Transverse colon (tissue), 4 donors: Measurements from ENCODE around the gene GSX1. TPM values are rescaled to one million over a fixed set of nuclear protein-coding genes. Genes with fewer than 3 reads are reported as not detected.

Experiments
- DNase-seq: peaks from one replicate; pipeline ENCODE4 v3.0.0-alpha.2; 2019
- H3K27ac ChIP-seq, 4 donors: fragments of 200-600 bp; sonication (generic); 2 replicates each; pipeline ENCODE4 v1.5.1; 2016 to 2018; ENCODE audit warnings: inconsistent platforms in 4 of 4
- H3K27me3 ChIP-seq: fragments of 200-600 bp; sonication (generic); 2 replicates; pipeline ENCODE4 v1.5.1; 2017; ENCODE audit warnings: inconsistent platforms
- H3K36me3 ChIP-seq, 4 donors: fragments of 200-600 bp; sonication (generic); 2 replicates each; pipeline ENCODE4 v1.5.1; 2017 to 2019; ENCODE audit warnings: inconsistent platforms in 4 of 4
- H3K4me1 ChIP-seq, 4 donors: fragments of 200-600 bp; sonication (generic); 2 replicates each; pipeline ENCODE4 v1.5.1; 2017 to 2020; ENCODE audit warnings: inconsistent platforms in 4 of 4
- H3K4me3 ChIP-seq, 4 donors: fragments of 200-600 bp; sonication (generic); 1 replicate in 1 of 4; 2 replicates in 3 of 4; pipeline versions ENCODE4 v1.5.1 to v1.6.1; 2017 to 2019; ENCODE audit warnings: inconsistent platforms in 4 of 4
- H3K9me3 ChIP-seq, 2 donors: fragments of 200-600 bp; sonication (generic); 2 replicates each; pipeline ENCODE4 v1.5.1; 2017 to 2019; ENCODE audit warnings: inconsistent platforms in 2 of 2
- CTCF ChIP-seq, 5 experiments: fragments of 200-600 bp in 3 of 5; fragments of 450-650 bp in 2 of 5; sonication (generic) in 3 of 5; IDR thresholded peaks; 1 replicate in 2 of 5; 2 replicates in 3 of 5; pipeline ENCODE4 v1.5.1; 2016 to 2017; ENCODE audit warnings: antibody characterized with exemption in 5 of 5, inconsistent platforms in 3 of 5, mild to moderate bottlenecking in 2 of 5, moderate library complexity in 1 of 5
- EP300 ChIP-seq: sonication (generic); formaldehyde crosslinking; IDR thresholded peaks from one replicate; pipeline ENCODE4 v1.6.1; 2017; ENCODE audit warnings: antibody characterized with exemption, low read depth
- POLR2A ChIP-seq: fragments of 450-650 bp; IDR thresholded peaks from one replicate; pipeline ENCODE4 v1.6.1; 2016; ENCODE audit warnings: antibody characterized with exemption, mild to moderate bottlenecking, moderate library complexity
- POLR2AphosphoS5 ChIP-seq, 3 donors: sonication (generic); formaldehyde crosslinking; IDR thresholded peaks; one replicate each; pipeline ENCODE4 v1.6.1; 2016; ENCODE audit warnings: antibody characterized with exemption in 3 of 3
- WGBS, 2 donors: methylation state at CpG; one replicate each; pipeline ENCODE4 v1.1.5; 2018; ENCODE audit warnings: low coverage in 1 of 2; 5-methylcytosine and 5-hydroxymethylcytosine counted together
- in situ Hi-C, 4 donors: fragments of 200-750 bp; cut with MboI; loops; one replicate each; pipeline versions ENCODE4 v1.15.0 to v1.15.1; 2017; ENCODE audit warnings: low sequenced_read_pairs in 3 of 4, low pct_ligation_motif_present in 1 of 4, low pct_unique_long_range_greater_than_20kb in 1 of 4
- intact Hi-C: fragments of 100-400 bp; cut with DNase I; formaldehyde crosslinking; loops from one replicate; pipeline ENCODE4 v1.15.1; 2023; ENCODE audit warnings: low total_unique reads
- total RNA-seq, 4 donors: library from RNA; depleted of rRNA; stranded (reverse); fragments of >200 nt; gene quantifications; one replicate each; pipeline ENCODE4 v1.1.0, GENCODE V29; 2016

Gene GSX1
- total RNA-seq, 4 donors from 2014 or later, result not detected

GRCh38 chr13:27797228-27797624, 4.9 kb downstream of the GSX1 start:
- Histone ChIP-seq H3K4me3 (no peak overlapping the region), H3K27ac (no peak overlapping the region), H3K9me3 (no peaks in the 10 kb centered on the region), H3K36me3 (no peaks in the 10 kb centered on the region), H3K27me3 (peaks cover 98% of the 10 kb centered on the region), H3K4me1 (peaks cover 0 to 7% (median 7%) of the 10 kb centered on the region in 4 donors)
- in situ Hi-C loops (no loop called here), intact Hi-C loops (no loop called here)
- DNase-seq, result no peak
- 12% methylated on average over 23 of the region's 24 CpGs; no CpG with 5 or more reads in 1 of the 2 donors for WGBS, 2 donors
- TF ChIP-seq POLR2AphosphoS5 (IDR thresholded peaks at IDR 0.05) (no peak), CTCF (IDR thresholded peaks at IDR 0.05) (peak in 1 of 5 experiments; percentile 4)

GRCh38 chr13:27806744-27807387, 14.6 kb downstream of the GSX1 start:
- H3K27ac ChIP-seq, result no peak overlapping the region
- no peaks in the 10 kb centered on the region for H3K36me3 ChIP-seq
- H3K4me1 ChIP-seq, result no peaks in the 10 kb centered on the region
- no peak for DNase-seq
- intact Hi-C loops, result no loop called here
- in situ Hi-C loops, result loop anchor here in 2 of 4 donors (25.0 kb wide), 2 partner anchors 295 to 870 kb away; no protein-coding TSS in a partner anchor
- H3K9me3 ChIP-seq, result no peaks in the 10 kb centered on the region
- no peak overlapping the region for H3K4me3 ChIP-seq
- H3K27me3 ChIP-seq, result peaks cover 56% of the 10 kb centered on the region
- WGBS, 2 donors, result 40 to 63% methylated on average over 4 to 8 of the region's 8 CpGs
- TF ChIP-seq CTCF (IDR thresholded peaks at IDR 0.05) (no peak), POLR2AphosphoS5 (IDR thresholded peaks at IDR 0.05) (no peak), EP300 (no peak), POLR2A (no peak)

GRCh38 chr13:27808851-27809550, 16.7 kb downstream of the GSX1 start:
- DNase-seq, result no peak
- no peaks in the 10 kb centered on the region for H3K36me3 ChIP-seq
- H3K9me3 ChIP-seq, result no peaks in the 10 kb centered on the region
- no peak overlapping the region for H3K4me3 ChIP-seq
- peaks cover 50% of the 10 kb centered on the region for H3K27me3 ChIP-seq
- intact Hi-C loops (no loop called here), in situ Hi-C loops (loop anchor here in 2 of 4 donors (25.0 kb wide), 2 partner anchors 297 to 872 kb away; no protein-coding TSS in a partner anchor)
- TF ChIP-seq CTCF (IDR thresholded peaks at IDR 0.05) (no peak), POLR2A (no peak), EP300 (no peak), POLR2AphosphoS5 (IDR thresholded peaks at IDR 0.05) (no peak)
- H3K27ac ChIP-seq, result no peak overlapping the region
- WGBS, 2 donors, result 67 to 69% methylated on average over 2 to 5 of the region's 5 CpGs
- H3K4me1 ChIP-seq, result no peaks in the 10 kb centered on the region

GRCh38 chr13:27810009-27810408, 17.7 kb downstream of the GSX1 start:
- TF ChIP-seq CTCF (IDR thresholded peaks at IDR 0.05) (no peak), EP300 (no peak), POLR2AphosphoS5 (IDR thresholded peaks at IDR 0.05) (no peak), POLR2A (no peak)
- no peak for DNase-seq
- Histone ChIP-seq H3K4me1 (no peaks in the 10 kb centered on the region), H3K9me3 (no peaks in the 10 kb centered on the region), H3K36me3 (no peaks in the 10 kb centered on the region), H3K27ac (no peak overlapping the region), H3K27me3 (peaks cover 40% of the 10 kb centered on the region), H3K4me3 (no peak overlapping the region)
- in situ Hi-C loops, result loop anchor here in 2 of 4 donors (25.0 kb wide), 2 partner anchors 298 to 873 kb away; no protein-coding TSS in a partner anchor
- intact Hi-C loops, result no loop called here
- 40 to 65% methylated on average over 1 to 7 of the region's 7 CpGs for WGBS, 2 donors
